GM21390 (cell line): ENCODE results near the gene KRABD2.
"Not testable (repeated sequence)": the region's sequence is repeated elsewhere in the genome, so short reads cannot be mapped to it uniquely, and the experiment has no call there.

ENCODE experiments used
- ATAC-seq: cut with Tn5 transposase; IDR thresholded peaks from one replicate; pipeline ENCODE4 v1.9.1; 2021; ENCODE audit not compliant: unreplicated experiment

Gene KRABD2

DNA sequence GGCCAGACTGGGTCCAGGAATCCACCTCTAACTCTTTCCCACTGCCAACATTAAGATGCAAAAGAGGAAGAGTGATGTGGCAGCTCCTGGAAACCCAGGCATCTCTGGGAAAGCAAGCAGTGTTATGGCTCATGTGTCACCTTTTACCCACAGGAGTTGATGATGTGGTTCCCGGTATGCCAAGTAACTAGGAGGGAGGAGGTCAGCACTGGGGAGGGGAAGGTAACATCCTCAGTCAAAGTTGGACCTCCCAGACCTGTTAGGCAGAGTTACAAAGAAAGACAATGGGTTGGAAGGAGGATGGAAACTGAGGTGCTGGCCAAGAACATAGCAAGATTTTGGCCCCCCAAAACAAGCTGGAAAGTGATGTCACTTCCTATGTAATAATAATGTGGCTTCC lies 11.4 kb downstream of the KRABD2 start:
- no peak for ATAC-seq

DNA sequence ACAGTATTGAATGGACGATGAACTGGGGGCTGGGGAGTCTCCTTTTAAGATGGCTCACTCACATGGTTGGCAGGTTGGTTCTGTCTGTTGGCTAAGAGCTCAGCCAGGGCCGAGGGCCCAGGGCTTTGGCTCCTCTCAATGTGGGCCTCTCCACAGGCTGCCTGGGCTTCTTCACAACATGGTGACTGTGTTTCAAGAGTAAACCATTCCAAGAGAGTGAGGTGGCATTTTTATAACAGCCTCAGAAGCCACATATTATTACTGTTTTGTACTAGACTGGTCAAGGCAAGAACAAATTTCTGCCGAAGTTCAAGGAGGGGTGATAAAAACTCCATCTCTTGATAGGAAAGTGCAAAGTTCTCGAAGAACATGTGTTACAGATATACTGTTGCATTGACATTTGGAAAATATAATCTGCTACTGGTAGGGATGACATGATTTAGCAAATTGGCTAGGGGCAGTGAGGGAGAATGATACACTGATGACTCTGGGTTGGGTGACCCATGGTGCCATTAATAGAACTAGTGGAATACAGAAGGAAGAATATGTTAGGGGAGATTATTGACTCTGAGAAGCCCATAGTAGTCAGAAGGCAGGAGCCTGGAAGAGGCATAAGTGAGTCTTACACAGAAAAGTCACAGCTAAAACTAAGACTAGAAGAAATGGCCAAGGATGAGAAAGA lies 13.7 kb downstream of the KRABD2 start:
- no peak for ATAC-seq

DNA sequence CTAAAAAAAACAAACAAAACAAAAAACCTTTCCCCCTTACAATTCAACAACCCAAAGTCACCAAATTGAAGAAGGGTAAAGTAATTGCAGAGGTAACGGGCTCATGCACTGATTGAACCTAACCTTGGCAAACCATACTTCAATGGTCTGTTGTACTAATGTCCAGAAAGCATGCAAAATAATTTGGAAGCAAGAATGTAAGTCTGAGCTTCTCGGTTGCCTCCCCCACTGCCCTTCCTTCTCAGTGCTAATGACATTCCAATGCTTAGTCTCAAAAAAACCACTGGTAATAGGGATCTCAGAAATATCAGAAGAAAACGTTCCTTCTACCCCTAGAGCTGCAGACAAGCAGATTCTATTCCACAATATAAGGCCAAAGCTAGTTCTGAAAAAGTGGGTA lies 15.8 kb downstream of the KRABD2 start:
- ATAC-seq, result no peak

DNA sequence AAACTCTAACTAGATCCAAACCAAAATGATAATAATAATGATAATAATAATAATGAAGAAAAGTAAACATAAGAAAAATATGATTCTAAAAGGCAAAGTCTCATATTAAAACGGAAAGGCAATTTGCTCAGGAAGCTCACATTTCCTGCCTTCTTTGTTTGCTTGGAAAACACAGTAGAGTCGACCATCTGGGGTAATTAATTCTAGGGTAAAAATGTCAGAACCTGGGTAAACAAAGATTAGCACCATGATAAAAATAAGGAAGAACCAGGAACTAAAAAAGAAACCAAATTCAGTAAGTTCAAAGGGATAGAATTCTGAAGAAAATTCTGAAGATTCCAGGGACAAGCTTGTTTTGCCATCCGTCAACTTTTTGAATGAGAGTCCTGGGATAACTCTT lies 16.2 kb downstream of the KRABD2 start:
- no peak for ATAC-seq

DNA sequence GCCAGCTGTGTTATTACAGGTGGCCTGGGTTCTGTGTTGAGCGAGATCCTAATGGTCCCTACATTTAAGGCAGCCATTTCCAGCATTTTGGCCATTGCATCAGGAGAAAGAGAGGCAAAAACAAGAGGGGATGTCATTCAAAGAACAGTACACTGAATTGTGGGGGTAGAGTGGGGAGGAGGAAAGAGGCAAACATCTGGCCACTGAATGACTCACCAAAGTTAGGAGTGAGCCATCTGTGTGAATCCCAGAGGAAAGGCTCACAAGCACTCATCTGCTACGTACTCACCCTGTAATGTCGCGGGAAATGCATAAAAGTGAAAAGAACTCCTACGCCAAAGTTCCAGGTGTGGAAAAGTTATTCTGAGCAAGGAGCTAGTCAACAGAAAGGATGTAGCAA lies 16.7 kb downstream of the KRABD2 start:
- ATAC-seq, result no peak

DNA sequence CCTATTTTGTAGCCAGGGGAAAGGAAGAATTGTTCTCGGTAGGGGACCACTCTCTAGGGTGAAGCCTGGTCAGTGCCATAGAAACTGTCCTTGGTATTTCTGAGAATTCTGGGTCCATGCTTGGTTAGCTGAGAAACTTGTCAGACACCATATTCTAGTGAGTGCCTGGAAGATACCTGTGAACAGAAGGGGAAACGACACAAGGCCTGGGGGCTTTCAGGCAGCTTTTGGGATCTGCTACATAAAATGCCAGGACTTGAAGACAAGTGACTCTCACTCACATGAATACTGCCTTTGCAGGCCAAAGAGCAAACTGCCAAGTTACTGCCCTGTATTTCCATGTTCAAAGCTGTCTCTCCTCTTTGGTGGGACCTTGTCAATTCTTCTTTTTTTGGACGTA lies 18.6 kb downstream of the KRABD2 start:
- ATAC-seq, result no peak

DNA sequence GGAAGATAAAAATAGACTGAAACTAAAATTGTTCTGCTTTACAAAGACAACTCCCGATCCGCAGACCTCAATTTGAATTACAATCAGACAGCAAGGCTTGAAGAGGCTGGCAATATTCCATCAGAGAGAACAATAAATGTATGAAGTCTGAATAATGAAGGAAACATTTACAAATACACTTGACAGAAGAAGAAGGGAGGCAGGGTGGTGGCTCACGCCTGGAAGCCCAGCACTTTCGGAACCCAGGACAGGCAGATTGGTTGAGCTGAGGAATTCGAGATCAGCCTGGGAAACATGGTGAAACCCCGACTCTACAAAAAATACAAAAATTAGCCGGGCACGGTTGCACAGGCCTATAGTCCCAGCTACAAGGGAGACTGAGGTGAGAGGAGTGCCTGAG lies 22.3 kb downstream of the KRABD2 start:
- ATAC-seq, result no peak

DNA sequence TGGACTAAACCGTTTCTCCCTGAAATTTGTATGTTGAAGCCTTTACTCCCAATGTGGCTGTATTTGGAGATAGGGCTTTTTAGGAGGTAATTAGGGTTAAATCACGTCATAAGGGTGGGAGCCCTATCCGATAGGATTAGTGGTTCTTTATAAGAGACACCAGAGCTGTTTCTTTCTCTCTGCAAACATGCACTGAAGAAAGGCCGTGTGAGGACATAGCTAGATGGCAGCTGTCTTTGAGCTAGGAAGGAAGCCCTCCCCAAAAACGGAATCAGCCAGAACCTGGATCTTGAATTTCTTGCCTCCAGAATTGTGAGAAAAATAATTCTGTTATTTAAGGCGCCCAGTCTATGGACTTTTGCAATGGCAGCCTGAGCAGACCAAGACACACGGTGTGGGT lies 22.8 kb downstream of the KRABD2 start:
- no peak for ATAC-seq

DNA sequence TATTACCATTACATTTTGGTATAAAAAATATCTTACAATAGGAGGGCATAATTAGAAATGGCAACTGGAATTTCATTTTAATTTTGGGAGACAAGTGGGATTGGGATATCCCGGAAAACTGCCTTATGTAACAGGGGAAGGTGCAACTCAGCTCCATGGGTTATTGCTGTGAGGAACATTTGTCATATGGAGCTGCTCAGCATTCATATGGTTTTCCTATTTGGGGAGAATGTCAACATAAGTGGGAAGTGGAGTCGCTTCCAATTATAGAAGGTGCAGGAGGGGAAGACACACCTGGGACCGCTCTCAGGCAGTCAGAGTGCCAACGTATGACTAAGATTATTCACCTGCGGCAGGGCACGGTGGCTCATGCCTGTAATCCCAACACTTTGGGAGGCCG lies 26.2 kb downstream of the KRABD2 start:
- no peak for ATAC-seq

DNA sequence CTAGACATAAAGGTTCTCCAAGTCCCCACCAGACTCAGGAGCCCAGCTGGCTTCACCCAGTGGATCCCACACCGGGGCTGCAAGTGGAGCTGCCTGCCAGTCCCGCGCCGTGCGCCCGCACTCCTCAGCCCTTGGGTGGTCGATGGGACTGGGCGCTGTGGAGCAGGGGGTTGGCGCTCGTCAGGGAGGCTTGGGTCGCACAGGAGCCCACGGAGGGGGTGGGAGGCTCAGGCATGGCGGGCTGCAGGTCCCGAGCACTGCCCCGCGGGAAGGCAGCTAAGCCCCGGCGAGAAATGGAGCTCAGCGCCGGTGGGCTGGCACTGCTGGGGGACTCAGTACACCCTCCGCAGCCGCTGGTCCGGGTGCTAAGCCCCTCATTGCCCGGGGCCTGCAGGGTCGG lies 29.5 kb downstream of the KRABD2 start:
- not testable (repeated sequence) for ATAC-seq

DNA sequence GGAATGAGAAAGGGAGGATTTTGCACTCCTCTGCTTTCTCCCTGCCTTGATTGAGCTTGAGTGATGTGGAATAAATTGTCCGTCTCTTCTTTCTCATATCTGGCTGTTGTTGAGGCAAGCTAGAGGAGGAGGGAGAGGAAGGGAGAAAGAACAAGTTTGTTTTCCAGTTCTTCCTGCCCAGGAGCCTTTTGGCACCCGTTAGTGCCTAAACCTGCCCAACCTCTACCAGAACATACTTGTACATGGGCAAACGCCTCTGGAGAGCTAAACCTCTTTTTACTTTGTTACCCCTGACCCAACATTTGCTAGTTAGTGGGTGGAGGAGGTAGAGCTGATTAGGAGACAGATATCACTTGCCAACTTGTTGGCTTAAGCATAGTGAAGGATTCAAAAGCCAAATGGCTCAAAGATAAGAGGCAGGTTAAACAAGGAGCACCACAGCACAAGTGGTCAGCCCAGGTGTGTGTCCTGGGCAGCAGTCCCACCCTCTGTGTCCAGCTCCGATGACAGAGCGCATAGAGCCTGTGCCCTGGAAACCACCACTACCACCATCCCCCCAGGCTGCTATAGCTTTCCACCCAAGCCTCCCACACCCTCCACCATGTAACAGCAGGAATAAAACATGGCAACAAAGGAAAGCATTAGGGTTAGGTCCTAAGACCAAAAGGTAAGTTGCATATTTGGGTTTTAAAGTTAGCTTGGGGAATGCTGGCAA lies 30.4 kb downstream of the KRABD2 start:
- no peak for ATAC-seq

DNA sequence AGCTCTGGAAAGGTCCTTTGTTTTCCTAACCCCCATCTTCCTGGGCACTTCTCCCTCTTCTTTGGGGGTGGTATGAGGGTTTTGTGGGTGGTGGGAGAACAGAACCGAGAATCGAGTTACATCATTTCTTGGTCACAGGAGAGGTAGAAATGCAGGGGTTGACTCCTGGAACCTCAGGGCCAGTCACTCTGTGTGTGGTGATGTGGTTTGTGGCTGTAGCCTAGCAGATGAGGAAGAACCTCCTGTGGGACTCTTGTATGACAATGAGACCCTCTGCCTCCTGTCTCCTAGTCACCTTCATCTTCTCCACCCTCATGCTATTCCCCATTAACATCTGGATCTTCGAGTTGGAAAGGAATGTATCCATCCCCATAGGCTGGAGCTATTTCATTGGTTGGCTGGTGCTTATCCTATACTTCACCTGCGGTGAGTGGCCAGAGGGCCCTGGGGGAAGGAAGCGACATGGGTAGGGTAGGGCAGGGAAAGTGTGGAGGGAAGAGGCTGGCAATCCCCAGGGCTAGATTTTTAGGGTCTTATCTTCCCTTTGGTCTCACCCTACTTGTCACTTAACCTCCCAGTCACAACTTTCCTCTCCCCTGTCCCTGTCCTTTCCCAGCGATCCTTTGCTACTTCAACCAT lies 31.3 kb downstream of the KRABD2 start:
- no peak for ATAC-seq

DNA sequence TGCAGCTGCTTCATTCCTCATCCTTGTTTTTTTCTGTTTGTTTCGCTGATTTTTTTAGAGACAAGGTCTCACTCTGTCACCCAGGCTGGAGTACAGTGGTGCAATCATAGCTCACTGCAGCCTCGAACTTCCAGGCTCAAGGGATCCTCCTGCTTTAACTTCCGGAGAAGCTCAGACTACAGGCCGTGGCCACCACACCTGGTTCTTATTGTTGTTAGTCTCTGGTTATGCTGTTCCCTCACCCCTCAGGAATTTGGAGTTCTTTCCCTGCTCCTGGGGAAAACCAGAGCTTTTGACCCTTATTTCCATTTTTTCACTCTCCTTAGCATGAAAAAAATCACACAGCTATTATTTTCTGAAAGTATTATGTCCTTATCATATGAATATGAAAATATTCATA lies 35.0 kb downstream of the KRABD2 start:
- ATAC-seq, result no peak

DNA sequence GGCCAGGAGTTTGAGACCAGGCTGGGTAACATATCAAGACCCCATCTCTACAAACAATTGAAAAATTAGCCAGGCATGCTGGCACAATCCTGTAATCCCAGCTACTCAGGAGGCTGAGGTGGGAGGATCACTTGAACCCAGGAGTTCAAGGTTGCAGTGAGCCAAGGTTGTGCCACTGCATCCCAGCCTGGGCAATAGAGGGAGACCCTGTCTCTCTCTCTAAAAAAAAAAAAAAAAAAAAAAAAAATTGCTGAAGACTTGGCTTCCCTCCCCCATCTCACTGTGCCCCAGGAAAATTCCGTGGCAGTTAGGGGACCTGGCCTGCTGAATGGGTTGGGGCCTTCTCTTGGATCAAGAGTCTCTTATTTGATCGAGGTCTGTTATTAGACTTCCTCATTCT lies 37.0 kb downstream of the KRABD2 start, which contains the start of gene ODF4:
TSS of gene ODF4 (plus strand) at position 301 of the 400 bp plus-strand sequence. CDS start 212 bp downstream, outside the sequence.
- no peak for ATAC-seq

DNA sequence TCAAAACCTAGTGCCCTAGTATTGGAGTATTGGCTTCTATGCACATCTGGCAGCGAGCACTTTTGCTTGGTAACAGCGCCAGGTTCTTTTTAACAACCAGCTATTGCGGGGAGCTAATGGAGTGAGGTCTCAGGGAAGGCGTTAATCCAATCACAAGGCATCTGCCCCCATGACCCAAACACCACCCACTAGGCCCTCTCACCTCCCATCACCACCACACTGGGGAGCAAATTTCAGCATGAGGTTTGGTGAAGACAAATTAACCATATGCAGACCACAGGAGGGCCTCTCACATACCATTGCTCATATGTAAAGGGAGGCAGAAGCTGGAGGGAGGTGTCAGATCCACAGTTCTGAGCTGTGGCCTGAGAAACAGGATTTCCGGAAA lies 37.8 kb downstream of the KRABD2 start:
- no peak for ATAC-seq

DNA sequence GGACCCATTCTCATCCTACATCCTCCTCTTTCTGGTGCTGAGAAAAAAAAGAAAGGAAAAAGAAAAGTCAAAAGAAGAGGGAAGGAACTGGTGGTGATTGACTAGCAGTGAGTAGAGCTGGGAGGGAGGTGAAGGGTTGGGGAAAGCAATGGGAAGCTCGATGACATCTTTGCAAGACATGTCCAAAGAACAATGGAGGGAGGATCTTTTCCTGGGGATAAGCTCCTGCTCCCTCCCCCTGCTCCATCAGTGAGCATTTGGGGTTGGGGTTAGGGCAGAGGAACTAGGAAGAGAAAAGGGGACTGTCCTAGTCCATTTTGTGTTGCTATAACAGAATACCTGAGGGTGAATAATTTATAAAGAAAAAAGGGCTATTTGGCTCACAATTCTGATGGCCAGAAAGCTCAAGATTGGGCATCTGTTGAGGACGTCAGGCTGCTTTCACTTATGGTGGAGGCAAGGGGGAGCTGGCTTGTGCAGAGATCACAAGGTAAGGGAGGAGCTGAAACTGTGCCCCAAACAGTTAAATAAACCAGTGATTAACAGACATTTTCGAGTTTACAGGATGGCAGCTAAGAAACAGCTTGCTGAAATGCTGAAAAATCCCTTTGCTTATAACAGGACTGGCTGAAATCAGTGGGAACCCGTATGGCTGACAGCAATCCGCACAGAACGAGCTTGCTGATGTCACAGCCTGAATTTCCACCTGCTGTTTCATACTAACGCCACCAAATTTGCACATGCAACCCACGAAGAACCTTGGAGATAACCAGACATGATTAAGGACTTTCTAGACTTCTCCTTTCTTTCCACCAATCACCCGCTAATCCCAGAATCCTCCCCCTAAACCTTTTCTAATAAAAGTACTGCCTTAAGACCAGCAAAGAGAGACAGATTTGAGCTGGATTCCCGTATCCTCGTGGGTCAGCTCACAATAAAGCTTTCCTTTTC lies 38.4 kb downstream of the KRABD2 start:
- ATAC-seq, result no peak

DNA sequence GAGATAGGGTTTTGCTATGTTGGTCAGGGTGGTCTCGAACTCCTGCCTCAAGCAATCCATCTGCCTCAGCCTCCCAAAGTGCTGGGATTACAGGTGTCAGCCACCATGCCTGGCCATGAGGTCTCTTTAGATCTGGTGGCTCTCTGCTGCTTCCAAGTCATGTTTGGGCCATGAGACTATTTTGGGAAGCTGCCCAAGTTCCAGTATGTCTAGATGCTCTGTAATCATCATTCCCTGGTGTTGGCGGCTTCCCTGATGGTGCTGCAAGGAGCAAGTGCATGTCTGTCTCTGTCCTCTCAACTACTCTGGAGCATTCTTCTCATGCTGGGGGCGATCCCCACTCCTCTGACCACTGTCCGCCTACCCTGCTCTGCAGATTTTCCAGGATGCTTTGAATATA lies 43.2 kb downstream of the KRABD2 start:
- no peak for ATAC-seq

DNA sequence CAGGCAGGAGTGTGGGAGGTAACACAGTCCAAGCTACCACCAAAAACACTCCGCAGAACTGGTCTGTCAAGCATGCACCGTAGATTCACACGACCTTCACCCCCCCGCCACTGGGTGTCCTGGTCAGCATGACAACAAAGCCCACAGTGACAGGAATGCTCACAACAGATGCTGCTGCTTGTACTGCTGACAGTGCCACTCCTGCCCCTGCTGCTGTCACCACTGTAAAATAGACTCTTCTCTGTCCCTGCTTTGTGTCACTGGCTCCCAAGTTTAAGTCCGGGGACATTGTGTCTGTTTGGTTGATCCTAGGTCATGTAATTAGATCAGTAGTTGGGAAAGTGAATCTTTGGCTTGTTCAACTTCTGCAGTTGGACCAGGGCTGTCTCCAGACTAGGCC lies 43.8 kb downstream of the KRABD2 start:
- ATAC-seq, result no peak

DNA sequence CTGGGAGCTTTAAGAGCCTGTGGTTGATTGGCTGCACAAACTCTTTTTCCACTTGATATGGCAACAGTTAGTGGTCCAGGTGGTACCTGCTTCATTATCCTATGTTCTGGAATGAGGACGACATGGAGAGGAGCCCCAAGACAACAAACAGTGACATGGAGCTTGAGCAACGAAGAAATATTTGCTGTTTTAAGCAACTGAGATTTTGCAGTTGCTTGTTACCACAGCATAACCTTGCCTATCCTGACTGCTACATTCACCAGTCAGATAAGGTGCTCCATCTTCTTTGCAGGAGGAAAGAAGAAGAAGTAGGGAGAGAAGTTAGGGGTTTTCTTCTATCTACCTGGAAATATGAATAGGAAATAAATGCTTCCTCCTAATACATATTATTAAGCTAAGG lies 44.4 kb downstream of the KRABD2 start:
- ATAC-seq, result no peak

DNA sequence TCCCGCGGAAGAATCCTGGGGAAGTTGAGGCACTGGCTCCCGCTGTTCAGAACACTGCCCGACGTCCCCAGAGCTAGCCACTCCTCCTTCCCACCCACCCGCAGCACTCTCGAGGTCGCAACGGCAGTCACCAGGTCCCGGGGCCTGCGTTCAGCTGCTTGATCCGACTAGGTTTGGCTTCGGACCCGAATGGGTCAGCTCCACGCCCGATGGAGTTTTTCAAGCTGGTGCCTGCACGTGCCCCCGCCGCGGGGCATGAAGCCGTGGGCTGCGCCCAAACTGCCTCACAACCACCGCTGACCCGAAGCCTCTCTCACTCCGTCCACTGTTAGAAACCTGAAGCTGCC lies 49.2 kb downstream of the KRABD2 start:
- ATAC-seq, result no peak
